Tibial nerve (tissue), 4 donors: Measurements from ENCODE around the gene SKP1. TPM values are rescaled to one million over a fixed set of nuclear protein-coding genes. Genes with fewer than 3 reads are reported as not detected.
A peak's percentile ranks its signal among the peaks of the same experiment; 100 is the strongest.

Experiments used
- DNase-seq, 2 donors: peaks; one replicate each; pipeline ENCODE4 v3.0.0-alpha.2; 2019; ENCODE audit warnings: low spot score in 2 of 2
- H3K27ac ChIP-seq, 4 donors: fragments of 200-600 bp; sonication (generic) in 3 of 4; one replicate each; pipeline ENCODE4 v1.5.1; 2017 to 2019; ENCODE audit warnings: mild to moderate bottlenecking in 1 of 4
- H3K27me3 ChIP-seq, 2 donors: fragments of 200-600 bp; sonication (generic) in 1 of 2; one replicate each; pipeline versions ENCODE4 v1.5.1 to v1.6.0; 2017 to 2019
- H3K36me3 ChIP-seq, 3 donors: fragments of 200-600 bp; sonication (generic); one replicate each; pipeline ENCODE4 v1.5.1; 2018 to 2019
- H3K4me1 ChIP-seq, 4 donors: fragments of 200-600 bp; sonication (generic) in 3 of 4; one replicate each; pipeline ENCODE4 v1.5.1; 2017 to 2019
- H3K4me3 ChIP-seq, 4 donors: fragments of 200-600 bp; sonication (generic) in 3 of 4; one replicate each; pipeline ENCODE4 v1.5.1; 2017 to 2019; ENCODE audit warnings: mild to moderate bottlenecking in 1 of 4, moderate library complexity in 1 of 4
- H3K9me3 ChIP-seq, 4 donors: fragments of 200-600 bp; sonication (generic) in 3 of 4; one replicate each; pipeline ENCODE4 v1.5.1; 2017 to 2019
- EP300 ChIP-seq, 2 donors: sonication (generic); formaldehyde crosslinking; IDR thresholded peaks; one replicate each; pipeline ENCODE4 v1.6.1; 2017; ENCODE audit warnings: antibody characterized with exemption in 2 of 2, mild to moderate bottlenecking in 1 of 2
- POLR2A ChIP-seq, 2 donors: fragments of 450-650 bp; IDR thresholded peaks; one replicate each; pipeline ENCODE4 v1.6.1; 2017; ENCODE audit warnings: antibody characterized with exemption in 2 of 2, mild to moderate bottlenecking in 2 of 2, moderate library complexity in 2 of 2
- WGBS, 2 donors: methylation state at CpG; one replicate each; pipeline ENCODE4 v1.1.5; 2018; 5-methylcytosine and 5-hydroxymethylcytosine counted together
- total RNA-seq, 4 donors: library from RNA; depleted of rRNA; stranded (reverse); fragments of >200 nt; gene quantifications; one replicate each; pipeline ENCODE4 v1.1.0, GENCODE V29; 2016
- TF ChIP-seq, protein P1 (sequence below), 5 experiments: fragments of 200-600 bp in 3 of 5; fragments of 450-650 bp in 2 of 5; sonication (generic) in 3 of 5; IDR thresholded peaks; one replicate each; pipeline ENCODE4 v1.5.1; 2016 to 2019; ENCODE audit warnings: antibody characterized with exemption in 5 of 5, mild to moderate bottlenecking in 3 of 5, moderate library complexity in 2 of 5

SKP1 gene
- total RNA-seq, 4 donors from 2014 or later, result 173 to 311 (median 209) TPM

DNA sequence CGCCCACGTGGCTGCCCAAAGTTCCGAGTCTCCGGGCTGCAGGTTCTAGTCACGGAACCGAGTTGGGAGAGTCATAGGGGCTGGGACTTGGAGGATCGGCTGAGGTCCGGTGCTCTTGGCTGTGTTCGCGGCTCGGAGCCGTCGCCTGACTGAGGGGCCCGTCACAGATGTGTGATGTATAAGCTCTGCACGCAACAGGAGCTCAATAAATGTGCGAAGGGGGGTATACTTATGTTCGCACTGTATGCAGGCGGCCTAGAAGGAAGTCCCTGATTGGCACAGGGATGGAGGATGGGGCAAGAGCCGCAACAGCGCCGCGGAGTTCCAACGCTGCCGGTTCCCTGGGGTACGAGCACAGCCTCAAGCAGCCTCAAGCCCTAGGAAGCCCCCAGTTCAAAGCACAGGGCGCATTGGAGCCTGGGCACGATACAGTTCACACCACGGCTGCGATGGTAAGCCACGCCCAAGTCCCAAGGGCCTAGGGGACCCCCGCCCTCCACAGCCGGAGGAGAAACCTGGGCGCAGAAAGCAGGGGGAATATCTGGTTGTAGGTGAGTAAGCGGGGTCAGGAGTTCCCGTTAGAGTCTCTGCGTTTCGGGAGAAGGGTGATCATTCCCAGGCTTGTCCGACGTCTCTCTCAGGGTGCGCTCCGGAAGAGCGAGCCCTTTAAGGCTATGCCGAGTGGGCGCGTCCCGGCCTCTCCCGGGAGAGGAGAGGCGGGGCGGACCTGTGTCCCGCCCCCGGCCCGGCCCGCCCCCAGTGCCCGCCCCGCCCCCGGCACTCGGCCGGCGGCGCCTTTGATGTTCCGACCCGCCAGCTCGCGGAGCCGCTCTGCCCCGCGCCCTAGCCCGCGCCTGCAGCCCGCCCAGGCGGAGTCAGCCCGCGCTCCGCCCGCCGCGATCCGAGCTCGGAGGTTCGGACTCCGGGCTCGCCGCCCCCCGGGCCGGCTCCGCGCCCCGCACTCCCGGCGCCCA, 62.6 kb downstream of the SKP1 start, which contains the start of gene TCF7:
Gene TCF7 (plus strand): TSS at position 780 of the 974 bp plus-strand sequence. CDS start 226 bp downstream, outside the sequence.
- H3K36me3 ChIP-seq, result no peaks in the 10 kb centered on the region
- H3K27me3 ChIP-seq, result peaks cover 0 to 5% of the 10 kb centered on the region in 2 donors
- peak within 1 kb of the TSS; percentile 40 to 64 (median 59) for H3K4me3 ChIP-seq
- H3K4me1 ChIP-seq, result peaks cover 0 to 37% (median 12%) of the 10 kb centered on the region in 4 donors
- peak; percentile 42 to 43 for DNase-seq
- H3K9me3 ChIP-seq, result no peaks in the 10 kb centered on the region
- TF ChIP-seq POLR2A (IDR thresholded peaks at IDR 0.05) (peak in 1 of 2 donors; percentile 48), EP300 (IDR thresholded peaks at IDR 0.05) (peak in 1 of 2 donors; percentile 53)
- TF ChIP-seq, protein P1, sequence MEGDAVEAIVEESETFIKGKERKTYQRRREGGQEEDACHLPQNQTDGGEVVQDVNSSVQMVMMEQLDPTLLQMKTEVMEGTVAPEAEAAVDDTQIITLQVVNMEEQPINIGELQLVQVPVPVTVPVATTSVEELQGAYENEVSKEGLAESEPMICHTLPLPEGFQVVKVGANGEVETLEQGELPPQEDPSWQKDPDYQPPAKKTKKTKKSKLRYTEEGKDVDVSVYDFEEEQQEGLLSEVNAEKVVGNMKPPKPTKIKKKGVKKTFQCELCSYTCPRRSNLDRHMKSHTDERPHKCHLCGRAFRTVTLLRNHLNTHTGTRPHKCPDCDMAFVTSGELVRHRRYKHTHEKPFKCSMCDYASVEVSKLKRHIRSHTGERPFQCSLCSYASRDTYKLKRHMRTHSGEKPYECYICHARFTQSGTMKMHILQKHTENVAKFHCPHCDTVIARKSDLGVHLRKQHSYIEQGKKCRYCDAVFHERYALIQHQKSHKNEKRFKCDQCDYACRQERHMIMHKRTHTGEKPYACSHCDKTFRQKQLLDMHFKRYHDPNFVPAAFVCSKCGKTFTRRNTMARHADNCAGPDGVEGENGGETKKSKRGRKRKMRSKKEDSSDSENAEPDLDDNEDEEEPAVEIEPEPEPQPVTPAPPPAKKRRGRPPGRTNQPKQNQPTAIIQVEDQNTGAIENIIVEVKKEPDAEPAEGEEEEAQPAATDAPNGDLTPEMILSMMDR (IDR thresholded peaks at IDR 0.05), result no peak
- WGBS, 2 donors, result 9 to 15% methylated on average over 37 to 38 of the region's 90 CpGs
- H3K27ac ChIP-seq, result peak within 1 kb of the TSS in 3 of 4 donors; percentile 64 to 79 (median 79)

DNA sequence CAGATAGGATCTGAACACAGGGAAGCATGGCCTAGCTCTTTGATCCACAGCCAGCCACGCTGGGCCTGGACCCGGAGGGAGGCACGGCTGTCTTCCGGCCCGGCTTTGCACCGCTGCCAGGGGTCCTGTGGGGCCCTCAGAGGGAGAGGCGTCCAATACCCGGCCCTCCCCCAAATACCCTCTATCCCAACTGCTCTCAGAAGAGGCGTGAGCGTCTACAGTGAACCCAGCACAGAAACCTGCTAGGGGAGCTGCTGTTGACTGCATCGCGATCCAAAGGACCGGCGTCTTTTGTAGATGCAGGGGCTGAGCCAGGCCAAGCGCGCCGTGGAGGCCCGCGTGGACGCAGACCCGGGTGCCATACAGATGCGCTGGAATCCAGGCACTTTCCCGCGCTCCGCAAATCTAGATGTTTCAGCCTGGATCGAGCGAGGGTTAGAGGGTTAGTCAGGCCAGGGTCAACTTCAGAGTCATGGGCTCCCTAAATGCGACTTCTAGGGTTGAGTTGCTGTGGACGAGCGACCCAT, 63.3 kb downstream of the SKP1 start:
- TF ChIP-seq POLR2A (IDR thresholded peaks at IDR 0.05) (no peak), EP300 (IDR thresholded peaks at IDR 0.05) (no peak)
- TF ChIP-seq, protein P1 (IDR thresholded peaks at IDR 0.05), result no peak
- Histone ChIP-seq H3K4me3 (peak overlapping the region in 2 of 4 donors; percentile 61 to 64), H3K9me3 (no peaks in the 10 kb centered on the region), H3K27me3 (peaks cover 0 to 5% of the 10 kb centered on the region in 2 donors), H3K27ac (peak overlapping the region in 1 of 4 donors; percentile 53), H3K4me1 (peaks cover 0 to 34% (median 12%) of the 10 kb centered on the region in 4 donors), H3K36me3 (no peaks in the 10 kb centered on the region)
- no peak for DNase-seq
- WGBS, 2 donors, result 27 to 44% methylated on average over 30 of the region's 30 CpGs

DNA sequence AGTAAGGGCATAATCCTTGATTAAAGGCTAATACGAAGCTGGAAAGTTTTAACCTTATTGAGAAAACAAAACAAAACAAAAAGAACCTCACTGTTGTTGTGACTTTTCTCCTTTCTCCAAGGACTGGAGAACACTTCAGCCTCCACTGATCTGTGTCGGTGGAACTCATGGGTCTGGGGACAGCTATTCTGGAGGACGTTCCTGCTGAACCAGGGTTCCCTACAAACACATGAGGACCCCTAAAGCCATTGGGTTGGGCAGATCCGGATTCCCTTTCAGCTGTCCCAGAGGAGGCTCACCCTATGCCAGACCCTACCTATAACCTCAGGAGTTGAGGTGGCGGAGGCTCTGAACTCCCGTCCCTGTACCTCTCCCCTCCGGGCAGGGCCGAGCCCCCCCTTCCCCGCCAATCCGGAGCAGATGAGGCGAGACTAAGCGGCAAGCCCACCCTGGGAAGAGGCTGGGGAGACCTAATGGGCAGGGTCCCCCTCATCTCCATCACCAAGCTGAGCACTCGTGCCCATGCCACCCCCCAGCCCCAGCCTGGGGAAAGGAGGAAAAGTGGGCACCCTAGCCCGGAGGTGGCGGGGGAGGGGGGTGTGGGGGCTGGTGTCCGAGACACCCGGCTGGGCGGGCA, 63.9 kb downstream of the SKP1 start:
- H3K4me3 ChIP-seq, result no peak overlapping the region
- 54 to 61% methylated on average over 8 to 14 of the region's 18 CpGs for WGBS, 2 donors
- DNase-seq, result no peak

DNA sequence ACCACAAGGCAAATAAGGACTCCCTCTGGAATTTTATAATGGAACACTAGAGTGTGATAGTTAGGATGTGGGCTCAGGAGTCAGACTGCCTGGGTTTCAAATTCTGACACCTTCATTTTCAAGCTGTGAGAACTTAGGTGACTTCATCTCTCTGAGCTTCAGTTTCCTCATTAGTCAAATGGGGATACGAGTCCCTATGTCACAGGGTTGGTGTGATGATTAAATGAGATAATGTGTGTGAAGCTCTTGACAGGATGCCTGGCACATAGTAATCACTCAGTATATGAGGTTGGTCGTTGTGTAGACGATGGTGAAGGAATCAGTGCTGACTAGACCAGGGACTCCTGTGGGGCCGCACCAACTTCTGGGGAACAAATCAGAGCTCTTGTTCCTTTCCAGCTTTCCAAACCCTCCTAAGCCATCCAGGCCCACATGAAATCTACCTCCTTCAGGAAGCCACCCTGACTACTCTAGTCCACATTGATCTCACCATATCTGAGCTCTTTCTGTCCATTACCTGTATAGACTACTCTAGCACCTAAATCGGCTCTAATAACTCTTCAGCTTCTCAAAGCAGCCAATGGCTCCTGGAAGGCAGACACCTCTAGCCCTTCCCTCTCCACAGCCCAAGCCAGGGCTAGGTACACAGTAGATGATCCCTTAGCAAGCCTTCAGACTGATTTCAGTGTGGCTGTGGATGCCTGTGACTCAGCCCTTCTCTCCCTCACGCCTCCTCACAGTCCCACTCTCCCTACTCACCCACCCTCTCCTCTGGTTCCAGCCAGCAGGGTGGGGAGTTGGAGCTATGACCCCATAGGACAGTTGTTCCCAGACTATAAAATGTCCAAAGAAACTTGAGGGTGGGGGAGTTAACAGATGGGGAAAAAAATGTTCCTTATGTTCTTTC, 64.8 kb downstream of the SKP1 start:
- DNase-seq, result no peak

More for the DNA sequence above, 63.9 kb downstream of the SKP1 start:
- Histone ChIP-seq H3K9me3 (no peaks in the 10 kb centered on the region), H3K36me3 (no peaks in the 10 kb centered on the region), H3K4me1 (peaks cover 0 to 34% (median 12%) of the 10 kb centered on the region in 4 donors), H3K27me3 (peaks cover 0 to 5% of the 10 kb centered on the region in 2 donors), H3K27ac (no peak overlapping the region)
- TF ChIP-seq EP300 (IDR thresholded peaks at IDR 0.05) (no peak), POLR2A (IDR thresholded peaks at IDR 0.05) (no peak)
- TF ChIP-seq, protein P1 (IDR thresholded peaks at IDR 0.05), result no peak

More for the DNA sequence above, 64.8 kb downstream of the SKP1 start:
- WGBS, 2 donors, result 90% methylated on average over 6 of the region's 6 CpGs
- Histone ChIP-seq H3K4me3 (no peak overlapping the region), H3K4me1 (peaks cover 0 to 34% (median 12%) of the 10 kb centered on the region in 4 donors), H3K27me3 (peaks cover 0 to 5% of the 10 kb centered on the region in 2 donors), H3K36me3 (no peaks in the 10 kb centered on the region), H3K27ac (no peak overlapping the region), H3K9me3 (no peaks in the 10 kb centered on the region)
- TF ChIP-seq, protein P1 (IDR thresholded peaks at IDR 0.05), result no peak
